Stimulated activated CD8-positive, alpha-beta memory T cell treated with anti-CD3 and anti-CD28 coated beads, Interleukin-15, amount 100 ng/mL, for 4 hours (primary cell): ENCODE results near the gene XPA.

Experiments used
- DNase-seq, 2 donors: peaks; one replicate each; pipeline ENCODE4 v3.0.0-alpha.2; 2020; ENCODE audit warnings: low read depth in 2 of 2

Gene XPA

DNA sequence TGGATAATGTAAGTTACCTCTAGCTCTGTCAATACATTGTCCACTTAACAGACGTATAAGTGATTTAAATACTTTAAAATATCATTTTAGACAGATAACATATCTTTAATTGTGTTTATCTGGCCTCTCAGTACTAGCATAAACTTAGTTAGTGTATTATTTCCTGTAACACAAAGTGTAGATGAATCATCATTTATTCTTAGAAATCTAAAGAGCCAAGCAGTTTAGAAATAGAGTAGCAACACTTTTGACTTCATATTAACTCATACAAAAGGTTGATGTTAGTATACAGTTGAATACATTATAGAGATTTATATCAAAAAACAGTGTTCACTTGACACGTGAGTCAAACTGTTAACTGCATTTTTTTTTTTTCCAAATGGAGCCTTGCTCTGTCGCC lies 45.5 kb downstream of the XPA start:
- no peak for DNase-seq

GRCh38 chr9:97647996-97648395 lies 49.1 kb downstream of the XPA start:
- DNase-seq: no peak

DNA sequence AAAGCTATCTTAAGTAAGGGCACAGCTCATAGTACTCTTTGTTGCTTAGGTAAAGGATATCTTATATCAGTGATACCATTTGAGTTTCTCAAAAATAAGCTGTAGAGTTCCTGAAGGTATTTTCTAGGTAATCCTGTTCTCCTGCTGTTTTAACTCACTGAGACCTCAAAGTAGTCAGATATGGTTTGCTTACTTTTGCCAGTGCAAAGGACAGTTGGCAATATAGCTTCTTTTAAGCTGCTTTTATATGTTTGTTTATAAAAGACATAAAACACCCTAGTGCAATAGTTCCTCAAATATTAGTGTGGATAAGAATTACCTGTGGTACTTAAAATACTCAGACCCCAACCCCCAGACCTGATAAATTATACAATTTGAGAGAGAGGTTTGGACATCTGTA lies 51.4 kb downstream of the XPA start:
- DNase-seq: no peak

- DNase-seq: no peak
These were observed 56.8 kb downstream of the XPA start for GRCh38 chr9:97640325-97640724.

- DNase-seq: no peak
These were observed 58.5 kb downstream of the XPA start for GRCh38 chr9:97638666-97639065.

- DNase-seq: no peak
These were observed 60.2 kb downstream of the XPA start for GRCh38 chr9:97636903-97637302.

DNA sequence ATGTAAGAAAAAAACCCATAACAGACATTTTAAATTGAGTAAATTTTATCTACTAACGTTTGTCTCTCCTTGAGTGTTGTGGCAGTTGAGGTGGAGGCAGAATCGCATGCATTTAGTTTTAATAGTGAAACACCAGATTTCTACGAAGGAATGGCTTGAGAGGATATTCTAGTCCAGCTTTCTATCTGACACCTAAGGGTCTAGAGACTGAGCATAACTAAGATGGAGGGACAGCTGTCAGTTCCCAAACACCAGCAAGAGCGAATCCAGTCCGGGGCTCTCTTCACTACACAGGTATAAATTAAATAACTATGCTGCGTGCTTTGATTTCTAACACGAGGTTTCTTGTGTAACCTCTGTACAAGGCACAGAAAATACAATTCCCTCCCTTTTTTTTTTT lies 62.1 kb downstream of the XPA start:
- DNase-seq: no peak

DNA sequence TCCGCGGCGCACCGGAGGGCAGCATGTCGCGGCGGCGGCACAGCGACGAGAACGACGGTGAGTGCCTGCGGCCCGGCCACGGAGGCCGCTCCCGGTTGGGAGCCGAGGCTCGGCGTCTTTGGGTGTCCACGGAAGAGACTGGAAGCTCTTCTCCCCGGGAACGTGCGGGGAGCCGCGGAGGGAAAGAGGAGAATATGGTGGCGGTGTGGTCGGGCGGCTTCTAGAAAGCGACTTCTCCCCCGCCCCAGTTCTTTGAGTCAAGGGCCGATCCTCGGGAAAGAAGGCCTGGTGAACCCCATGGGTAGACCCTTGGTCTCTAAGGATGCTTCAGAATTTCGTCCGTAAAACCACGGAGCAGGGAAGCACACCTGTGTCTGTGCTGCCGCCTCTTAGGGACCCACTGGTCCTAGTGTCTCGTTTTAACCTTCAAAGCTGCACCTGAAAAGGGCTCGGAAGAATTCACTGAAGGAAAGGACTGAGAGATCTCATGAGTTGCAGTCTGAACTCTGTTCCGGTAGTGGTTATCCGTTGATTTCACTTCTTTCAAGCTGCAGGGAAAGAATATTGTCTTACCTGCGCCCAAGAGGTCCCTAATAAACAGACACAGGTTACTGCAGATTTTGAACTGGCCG lies 63.2 kb downstream of the XPA start:
- DNase-seq: peak in 1 of 2 donors; percentile 9

DNA sequence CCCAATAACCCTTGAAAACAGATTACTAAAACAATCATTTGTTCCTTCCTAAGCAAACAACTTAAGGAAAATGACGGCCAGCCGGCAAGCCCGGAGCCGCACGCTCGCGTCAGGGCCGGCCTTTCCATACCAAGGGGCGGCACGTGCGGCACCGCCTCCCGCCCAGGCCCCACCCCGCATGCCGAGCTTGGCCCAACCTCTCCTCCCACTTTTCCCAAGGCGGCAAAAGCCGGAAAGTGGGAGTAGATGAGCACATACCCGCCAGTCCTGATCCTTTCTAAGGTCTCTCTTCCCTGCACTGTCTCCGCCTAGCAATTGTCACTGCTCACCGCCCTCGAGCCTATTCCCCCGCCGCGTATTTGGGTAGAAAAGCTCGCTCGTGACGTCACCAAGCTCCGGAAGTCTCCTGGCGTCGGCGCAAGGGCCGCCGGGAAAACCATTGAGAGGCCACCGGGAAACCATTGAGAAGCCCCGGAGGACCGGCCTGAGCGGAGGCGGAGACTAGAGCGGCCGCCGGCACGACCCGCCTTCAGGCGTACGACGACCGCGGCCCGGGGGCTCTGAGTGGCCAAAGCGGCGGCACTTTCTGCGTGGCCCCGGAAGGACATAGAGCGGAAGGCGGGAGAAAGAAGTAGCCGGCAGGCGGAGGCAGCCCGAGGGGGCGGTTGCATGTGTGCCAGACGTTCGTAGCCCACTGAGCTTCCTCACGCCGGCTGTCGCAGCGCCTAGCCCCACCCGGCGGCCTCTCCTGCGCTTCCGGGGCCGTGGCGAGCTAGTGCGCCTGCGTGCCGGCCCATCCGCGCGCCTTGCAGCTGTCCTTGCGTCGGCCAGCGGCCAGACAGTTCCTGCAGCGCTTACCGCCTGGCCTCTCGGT lies 63.9 kb downstream of the XPA start, which contains the start of the genes NCBP1 and TSTD2:
Gene NCBP1 (plus strand): TSS at position 837 of the 874 bp plus-strand sequence. CDS start 61 bp downstream, outside the sequence.
Gene TSTD2 (minus strand): TSS at position 384 of the 874 bp plus-strand sequence. CDS start 5,806 bp downstream, outside the sequence.
- DNase-seq: peak; percentile 87 to 91

- no peak for DNase-seq
These were observed 64.7 kb downstream of the XPA start for GRCh38 chr9:97632248-97632984.

DNA sequence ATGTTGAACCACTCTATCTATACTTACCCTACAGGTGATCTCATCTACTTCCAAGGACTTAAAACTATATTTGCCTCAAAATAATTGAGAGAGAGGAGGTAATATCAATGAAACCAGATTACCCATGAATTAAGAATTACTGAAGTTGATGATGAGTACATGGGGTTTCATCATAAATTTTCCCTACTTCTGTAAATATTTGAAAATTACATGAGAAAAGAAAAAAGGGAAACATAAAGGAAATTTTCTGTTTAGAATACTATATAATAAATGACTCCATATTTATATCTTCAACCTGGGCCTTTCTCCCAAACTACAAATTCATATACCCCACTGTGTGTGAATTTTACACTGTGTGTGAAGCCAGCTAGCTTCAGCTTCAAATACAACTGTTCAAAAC lies 66.5 kb downstream of the XPA start:
- no peak for DNase-seq

DNA sequence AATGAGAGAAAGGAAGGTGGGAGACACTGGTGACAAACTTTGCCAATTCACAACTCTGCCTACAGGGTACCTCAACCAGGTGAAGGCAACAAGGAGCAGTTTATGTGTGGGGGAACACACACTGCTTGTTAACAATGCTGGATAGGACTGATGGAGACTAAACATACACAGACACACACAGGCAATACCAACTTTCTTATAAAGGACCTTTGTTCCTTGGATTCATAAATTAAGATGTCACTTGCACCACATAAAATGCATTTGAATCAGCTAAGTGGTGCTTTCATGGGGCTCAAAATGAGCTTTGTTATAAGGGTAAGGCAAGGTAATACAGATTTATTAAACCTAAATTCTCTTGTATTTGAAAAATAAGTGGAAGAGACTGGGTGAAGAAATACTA lies 68.0 kb downstream of the XPA start:
- no peak for DNase-seq

DNA sequence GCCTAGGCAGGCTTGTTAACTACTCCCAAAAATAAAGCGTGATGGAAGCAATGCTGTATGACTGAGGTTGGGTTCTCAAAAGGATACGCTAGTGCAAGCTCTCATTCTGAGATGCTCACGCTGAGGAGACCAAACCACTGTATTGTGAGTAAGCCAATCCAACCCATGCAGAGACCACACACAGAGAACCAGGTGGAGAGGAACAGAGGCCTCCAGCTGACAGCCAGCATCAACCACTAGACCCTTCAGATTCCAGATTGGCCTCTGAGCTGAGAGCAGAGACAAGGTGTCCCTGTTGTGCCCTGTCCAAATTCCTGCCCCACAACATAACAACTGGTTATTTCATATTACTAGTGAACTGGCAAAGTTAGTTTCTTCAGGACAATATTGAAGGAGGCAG lies 68.5 kb downstream of the XPA start:
- DNase-seq: no peak

GRCh38 chr9:97627624-97628023 lies 69.5 kb downstream of the XPA start:
- no peak for DNase-seq

DNA sequence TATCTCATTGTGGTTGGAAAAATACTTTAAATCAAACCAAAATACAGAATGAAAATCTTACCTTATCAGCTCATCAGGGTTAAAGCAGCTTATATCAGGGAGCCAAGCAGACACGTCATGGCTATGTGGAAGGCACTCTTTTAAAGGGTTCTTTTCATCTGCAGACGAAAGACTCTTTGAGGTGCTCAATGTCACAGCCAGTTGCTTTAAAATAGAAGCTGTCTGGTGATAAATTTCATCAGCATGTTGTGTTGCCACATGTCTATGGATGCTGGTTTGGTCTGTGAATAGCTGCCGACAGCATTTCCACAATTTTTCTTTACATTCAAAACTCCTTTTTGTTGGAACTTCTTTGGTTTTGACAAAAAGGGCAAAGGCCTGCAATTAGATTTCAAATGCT lies 71.5 kb downstream of the XPA start:
- no peak for DNase-seq
